Measurements from ENCODE around the gene GRHL3.

Gene GRHL3

GRCh38 chr1:24318615-24319311 lies 394 bp upstream of the GRHL3 start:
- DNase-seq (ENCODE audit: low read depth) = no peak

- no peak for DNase-seq (ENCODE audit: low read depth)
Observed at GRCh38 chr1:24319962-24320361, 805 bp downstream of the GRHL3 start.

GRCh38 chr1:24321126-24321525 lies 2.0 kb downstream of the GRHL3 start:
- DNase-seq (ENCODE audit: low read depth) = no peak

GRCh38 chr1:24321697-24322469 lies 2.7 kb downstream of the GRHL3 start:
- peak; percentile 42 for DNase-seq (ENCODE audit: low read depth)

GRCh38 chr1:24322470-24323177 lies 3.5 kb downstream of the GRHL3 start:
- DNase-seq (ENCODE audit: low read depth) = no peak

- no peak for DNase-seq (ENCODE audit: low read depth)
Observed at GRCh38 chr1:24323281-24323680, 4.1 kb downstream of the GRHL3 start.

- no peak for DNase-seq (ENCODE audit: low read depth)
Observed at GRCh38 chr1:24324903-24325302, 5.7 kb downstream of the GRHL3 start.

GRCh38 chr1:24325587-24326449 lies 6.7 kb downstream of the GRHL3 start:
- DNase-seq (ENCODE audit: low read depth) = no peak

GRCh38 chr1:24327486-24327885 lies 8.3 kb downstream of the GRHL3 start:
- DNase-seq (ENCODE audit: low read depth) = no peak

GRCh38 chr1:24327891-24328290 lies 8.7 kb downstream of the GRHL3 start:
- DNase-seq (ENCODE audit: low read depth) = no peak

- DNase-seq (ENCODE audit: low read depth) = no peak
Observed at GRCh38 chr1:24329331-24329730, 10.2 kb downstream of the GRHL3 start.

GRCh38 chr1:24329797-24330543 lies 10.8 kb downstream of the GRHL3 start:
- no peak for DNase-seq (ENCODE audit: low read depth)

GRCh38 chr1:24331961-24332673 lies 13.0 kb downstream of the GRHL3 start:
- no peak for DNase-seq (ENCODE audit: low read depth)

- no peak for DNase-seq (ENCODE audit: low read depth)
Observed at GRCh38 chr1:24336075-24336474, 16.9 kb downstream of the GRHL3 start.

GRCh38 chr1:24337455-24337854 lies 18.3 kb downstream of the GRHL3 start:
- no peak for DNase-seq (ENCODE audit: low read depth)

GRCh38 chr1:24338447-24338846 lies 19.3 kb downstream of the GRHL3 start:
- DNase-seq (ENCODE audit: low read depth) = no peak

- no peak for DNase-seq (ENCODE audit: low read depth)
Observed at GRCh38 chr1:24339996-24340395, 20.8 kb downstream of the GRHL3 start.

GRCh38 chr1:24340770-24341169 lies 21.6 kb downstream of the GRHL3 start:
- DNase-seq (ENCODE audit: low read depth) = no peak

- DNase-seq (ENCODE audit: low read depth) = no peak
Observed at GRCh38 chr1:24341260-24341659, 22.1 kb downstream of the GRHL3 start.

- no peak for DNase-seq (ENCODE audit: low read depth)
Observed at GRCh38 chr1:24343412-24344089, 24.4 kb downstream of the GRHL3 start.

All from stimulated activated CD8-positive, alpha-beta memory T cell treated with anti-CD3 and anti-CD28 coated beads, Interleukin-12 subunit alpha, Interleukin-12 subunit beta, amount 100 ng/mL, for 4 hours (primary cell).